Mesendoderm (in vitro differentiated cells): Measurements from ENCODE around the gene DNAJC11.

ENCODE experiments used
- DNase-seq: peaks from one replicate; pipeline ENCODE4 v3.0.0; 2013
- H2AK5ac ChIP-seq: 2 replicates; pipeline ENCODE4 v1.6.1; 2013; ENCODE audit warnings: low read length, inconsistent platforms
- H2BK120ac ChIP-seq: 2 replicates; pipeline ENCODE4 v1.6.1; 2013; ENCODE audit warnings: low read depth, mild to moderate bottlenecking, low read length, moderate library complexity, mixed read lengths
- H2BK15ac ChIP-seq: replicated peaks from 2 replicates; pipeline ENCODE4 v1.6.1; 2013; ENCODE audit warnings: low read depth, mild to moderate bottlenecking, moderate library complexity
- H2BK5ac ChIP-seq: 2 replicates; pipeline ENCODE4 v1.6.1; 2013; ENCODE audit warnings: low read length, inconsistent platforms
- H3K18ac ChIP-seq: 2 replicates; pipeline ENCODE4 v1.6.1; 2013; ENCODE audit warnings: mild to moderate bottlenecking, low read length, mixed read lengths
- H3K23ac ChIP-seq: one replicate; pipeline ENCODE4 v1.6.1; 2013; ENCODE audit warnings: low read length
- H3K27ac ChIP-seq: 2 replicates; pipeline ENCODE4 v1.5.1; 2013; ENCODE audit warnings: low read depth, mild to moderate bottlenecking, inconsistent platforms, low read length, moderate library complexity
- H3K27me3 ChIP-seq: 2 replicates; pipeline ENCODE4 v1.6.1; 2013; ENCODE audit warnings: low read length, control low read depth, mild to moderate bottlenecking, inconsistent platforms; ENCODE audit not compliant: insufficient read depth, poor library complexity
- H3K36me3 ChIP-seq: 2 replicates; pipeline ENCODE4 v1.6.1; 2013; ENCODE audit warnings: low read length, inconsistent platforms; ENCODE audit not compliant: control insufficient read depth, insufficient read depth
- H3K4ac ChIP-seq: one replicate; pipeline ENCODE4 v1.6.1; 2013; ENCODE audit warnings: low read depth, mild to moderate bottlenecking, low read length, moderate library complexity
- H3K4me1 ChIP-seq: 2 replicates; pipeline ENCODE4 v1.6.1; 2013; ENCODE audit warnings: low read depth, low read length, inconsistent platforms; ENCODE audit not compliant: control insufficient read depth
- H3K4me2 ChIP-seq: 2 replicates; pipeline ENCODE4 v1.6.1; 2013; ENCODE audit warnings: low read length
- H3K4me3 ChIP-seq: 2 replicates; pipeline ENCODE4 v1.5.1; 2013; ENCODE audit warnings: mild to moderate bottlenecking, low read length
- H3K56ac ChIP-seq: one replicate; pipeline ENCODE4 v1.6.1; 2013; ENCODE audit warnings: low read length
- H3K79me1 ChIP-seq: 2 replicates; pipeline ENCODE4 v1.6.1; 2013; ENCODE audit warnings: low read length, inconsistent platforms
- H3K79me2 ChIP-seq: 2 replicates; pipeline ENCODE4 v1.6.1; 2013; ENCODE audit warnings: mild to moderate bottlenecking, low read length; ENCODE audit not compliant: control insufficient read depth, insufficient read depth
- H3K9ac ChIP-seq: 2 replicates; pipeline ENCODE4 v1.6.1; 2013; ENCODE audit warnings: low read length, inconsistent platforms
- H4K5ac ChIP-seq: one replicate; pipeline ENCODE4 v1.6.1; 2013; ENCODE audit warnings: low read length
- H4K8ac ChIP-seq: one replicate; pipeline ENCODE4 v1.6.1; 2013; ENCODE audit warnings: low read depth, mild to moderate bottlenecking, control low read depth, low read length, moderate library complexity
- WGBS: extraction: QIAGEN DNeasy Blood & Tissue Kit; methylation state at CpG from one replicate; pipeline ENCODE4 v1.1.7; 2013; ENCODE audit warnings: low lambda C conversion rate, missing lambda C conversion rate; ENCODE audit not compliant: insufficient coverage; ENCODE audit errors: extremely low coverage; 5-methylcytosine and 5-hydroxymethylcytosine counted together

DNAJC11 gene

DNA sequence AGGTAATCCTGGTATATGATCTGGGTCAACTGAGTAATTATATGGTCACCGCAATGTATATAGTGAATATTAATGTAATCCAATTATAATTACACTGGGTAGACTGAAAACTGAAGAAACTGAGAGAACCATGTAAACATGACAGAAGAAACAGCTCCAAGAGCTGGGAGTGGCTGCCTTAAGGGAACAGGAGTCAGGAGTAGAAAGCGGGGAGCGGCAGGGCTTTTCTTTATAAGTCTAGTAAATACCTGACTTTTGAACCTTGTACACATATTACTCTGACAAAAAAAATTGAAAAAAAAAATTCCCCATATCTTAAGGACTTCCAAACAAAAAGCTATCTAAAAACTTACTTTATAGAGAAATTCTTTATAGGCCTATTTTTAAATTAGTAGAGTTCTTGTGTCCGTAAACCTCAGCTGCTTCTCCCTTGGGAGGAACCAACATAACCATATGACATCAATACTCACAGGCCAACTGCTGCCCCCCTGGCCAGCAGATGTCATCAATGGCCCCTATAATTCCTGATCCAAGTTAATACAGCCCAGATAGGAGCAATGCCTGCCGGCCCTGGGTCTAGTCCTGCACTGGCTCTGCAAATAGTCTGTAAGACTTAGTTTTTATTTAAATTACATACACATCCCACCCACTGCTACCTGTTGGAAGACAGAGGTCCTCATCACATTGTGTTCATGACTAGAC is 43.1 kb downstream of the DNAJC11 start:
- Histone ChIP-seq H3K79me1 (peaks cover 5% of the 10 kb centered on the region), H2BK120ac (no peak overlapping the region), H3K27me3 (no peaks in the 10 kb centered on the region), H3K23ac (no peak overlapping the region), H2BK5ac (no peak overlapping the region), H3K79me2 (no peaks in the 10 kb centered on the region), H3K4me2 (no peak overlapping the region), H2BK15ac (no peak overlapping the region), H3K27ac (no peak overlapping the region), H2AK5ac (no peak overlapping the region), H4K5ac (no peak overlapping the region), H3K18ac (no peak overlapping the region), H4K8ac (no peak overlapping the region), H3K9ac (no peak overlapping the region), H3K56ac (no peak overlapping the region), H3K4ac (no peak overlapping the region), H3K4me1 (no peaks in the 10 kb centered on the region), H3K4me3 (no peak overlapping the region), H3K36me3 (peaks cover 3% of the 10 kb centered on the region)
- no CpG with 5 or more reads among the region's 5 CpGs for WGBS
- DNase-seq = no peak

DNA sequence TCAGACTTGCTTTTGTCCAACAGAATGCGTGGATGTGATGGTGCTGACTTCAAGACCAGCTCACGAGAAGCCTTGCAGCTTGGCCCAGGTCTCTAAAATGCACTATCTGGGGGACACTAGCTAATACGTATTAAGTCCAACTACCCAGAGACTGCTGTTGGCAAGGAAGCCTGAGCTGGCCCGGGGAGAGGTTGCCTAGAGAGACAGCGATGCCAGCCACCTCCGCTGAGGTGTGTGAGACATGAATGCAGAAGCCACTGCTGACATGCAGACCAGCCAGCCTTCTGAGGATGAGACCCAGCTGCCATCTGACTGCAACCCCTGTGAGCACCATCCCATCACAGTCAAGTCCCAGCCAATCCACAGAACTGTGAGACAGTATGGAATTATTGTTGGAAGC is 44.5 kb downstream of the DNAJC11 start:
- DNase-seq = no peak
- Histone ChIP-seq H2BK120ac (no peak overlapping the region), H2AK5ac (no peak overlapping the region), H3K4me1 (no peaks in the 10 kb centered on the region), H4K5ac (no peak overlapping the region), H3K4me3 (no peak overlapping the region), H3K27ac (no peak overlapping the region), H3K18ac (no peak overlapping the region), H3K27me3 (no peaks in the 10 kb centered on the region), H2BK5ac (no peak overlapping the region), H2BK15ac (no peak overlapping the region), H3K23ac (no peak overlapping the region), H3K56ac (no peak overlapping the region), H3K4me2 (no peak overlapping the region), H3K79me2 (no peaks in the 10 kb centered on the region), H3K9ac (no peak overlapping the region), H3K4ac (no peak overlapping the region), H4K8ac (no peak overlapping the region), H3K79me1 (peaks cover 5% of the 10 kb centered on the region), H3K36me3 (peaks cover 3% of the 10 kb centered on the region)
- WGBS = no CpG with 5 or more reads among the region's 6 CpGs

DNA sequence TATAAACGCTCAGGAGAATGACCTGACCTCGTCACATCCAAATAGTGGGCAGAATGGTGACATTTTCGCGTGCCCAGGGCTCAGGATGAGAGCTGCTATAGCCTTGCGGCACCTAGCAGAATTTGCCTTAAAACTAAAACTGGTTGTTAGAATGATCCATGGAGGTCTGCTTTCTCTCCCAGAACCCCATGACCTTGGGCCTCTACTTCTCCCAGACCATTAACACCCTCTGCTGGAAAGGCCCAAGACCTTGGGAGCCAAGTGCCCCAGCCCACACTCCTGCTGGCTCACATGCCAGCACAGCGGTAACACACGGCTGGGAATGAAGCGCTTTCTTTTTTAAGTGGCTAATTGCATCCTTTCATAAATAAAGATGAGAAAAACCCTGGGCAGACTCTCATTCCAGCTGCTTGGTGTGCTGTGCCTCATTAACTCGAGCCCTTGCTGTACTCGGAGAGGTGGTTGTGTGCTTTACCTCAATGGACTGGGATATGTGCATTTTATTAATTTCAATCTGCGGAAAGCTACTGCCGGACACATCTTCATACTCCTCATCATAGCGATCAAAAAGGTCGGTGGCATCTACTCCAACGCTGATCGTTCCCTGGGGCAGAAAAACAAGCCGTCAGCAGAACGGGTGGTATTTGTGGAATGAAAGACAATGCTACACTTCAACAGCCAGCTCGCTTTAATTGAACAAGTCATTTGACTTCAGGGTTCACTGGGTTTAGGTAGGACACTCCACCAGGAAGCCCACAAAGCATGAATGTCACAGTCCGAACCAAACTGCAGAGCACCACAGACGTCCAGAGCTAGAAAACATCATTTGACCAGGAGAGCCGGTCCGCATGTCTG is 48.0 kb downstream of the DNAJC11 start:
- no CpG with 5 or more reads among the region's 23 CpGs for WGBS
- Histone ChIP-seq H2BK120ac (no peak overlapping the region), H2BK5ac (no peak overlapping the region), H4K8ac (no peak overlapping the region), H3K27me3 (no peaks in the 10 kb centered on the region), H3K4me3 (no peak overlapping the region), H3K18ac (no peak overlapping the region), H3K36me3 (peaks cover 7% of the 10 kb centered on the region), H3K79me2 (no peaks in the 10 kb centered on the region), H2BK15ac (no peak overlapping the region), H4K5ac (no peak overlapping the region), H2AK5ac (no peak overlapping the region), H3K9ac (no peak overlapping the region), H3K79me1 (peaks cover 2% of the 10 kb centered on the region), H3K23ac (no peak overlapping the region), H3K27ac (no peak overlapping the region), H3K4me2 (no peak overlapping the region), H3K56ac (no peak overlapping the region), H3K4ac (no peak overlapping the region), H3K4me1 (no peaks in the 10 kb centered on the region)
- DNase-seq = no peak

DNA sequence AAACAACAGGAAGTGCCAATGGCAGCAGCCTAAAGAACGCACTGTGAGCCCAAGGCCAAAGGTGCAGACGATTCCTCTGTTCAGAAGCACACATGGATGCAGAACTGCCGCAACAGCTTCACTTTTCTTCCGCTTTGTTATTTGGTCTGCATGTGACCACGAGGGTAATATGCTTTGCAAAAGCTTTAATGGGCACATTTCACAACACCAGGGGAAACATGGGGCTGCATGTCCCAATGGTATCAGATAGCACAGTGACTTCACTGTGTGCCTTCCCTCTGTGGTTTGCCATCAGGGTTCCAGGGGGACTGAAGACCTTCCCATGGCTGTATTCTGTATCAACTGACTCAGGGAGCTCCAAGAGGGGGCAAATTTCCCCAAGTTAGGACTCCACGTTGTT is 48.6 kb downstream of the DNAJC11 start:
- no peak overlapping the region for H2BK5ac ChIP-seq
- WGBS = no CpG with 5 or more reads among the region's 6 CpGs
- no peak overlapping the region for H3K9ac ChIP-seq
- no peak overlapping the region for H3K4ac ChIP-seq
- H3K56ac ChIP-seq = no peak overlapping the region
- no peak overlapping the region for H3K23ac ChIP-seq
- H3K27ac ChIP-seq = no peak overlapping the region
- DNase-seq = no peak
- H3K4me2 ChIP-seq = no peak overlapping the region
- H4K8ac ChIP-seq = no peak overlapping the region
- H3K27me3 ChIP-seq = no peaks in the 10 kb centered on the region
- H3K36me3 ChIP-seq = peaks cover 7% of the 10 kb centered on the region
- H2BK120ac ChIP-seq = no peak overlapping the region
- H3K4me1 ChIP-seq = no peaks in the 10 kb centered on the region
- H4K5ac ChIP-seq = no peak overlapping the region
- H2AK5ac ChIP-seq = no peak overlapping the region
- H3K18ac ChIP-seq = no peak overlapping the region
- peaks cover 2% of the 10 kb centered on the region for H3K79me1 ChIP-seq
- H3K4me3 ChIP-seq = no peak overlapping the region
- H2BK15ac ChIP-seq = no peak overlapping the region
- H3K79me2 ChIP-seq = no peaks in the 10 kb centered on the region

DNA sequence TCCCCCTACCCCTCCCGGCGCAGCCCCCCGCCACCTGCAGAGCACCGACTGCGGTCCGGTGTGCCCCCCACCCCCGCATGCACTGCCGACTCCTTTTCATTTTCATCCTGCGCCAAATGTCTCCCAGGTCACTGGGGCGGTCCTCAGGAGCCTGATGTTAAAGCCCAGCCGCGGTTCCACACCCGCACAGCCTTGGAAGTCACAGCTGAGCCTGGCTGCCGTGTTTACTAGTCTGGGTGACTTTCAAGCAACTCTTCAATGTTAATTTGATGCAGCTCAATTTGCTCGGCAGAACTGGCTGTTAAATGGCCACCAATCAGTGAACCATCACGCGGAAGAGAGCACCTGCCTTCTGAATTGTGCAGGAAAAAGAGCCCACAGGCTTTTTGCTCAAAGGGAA is 49.7 kb downstream of the DNAJC11 start:
- Histone ChIP-seq H3K18ac (no peak overlapping the region), H3K9ac (no peak overlapping the region), H3K4me1 (no peaks in the 10 kb centered on the region), H3K27ac (no peak overlapping the region), H2BK5ac (no peak overlapping the region), H3K56ac (no peak overlapping the region), H3K36me3 (peaks cover 7% of the 10 kb centered on the region), H2BK120ac (no peak overlapping the region), H3K79me2 (no peaks in the 10 kb centered on the region), H3K79me1 (no peaks in the 10 kb centered on the region), H4K8ac (no peak overlapping the region), H3K4ac (no peak overlapping the region), H3K4me2 (no peak overlapping the region), H3K27me3 (no peaks in the 10 kb centered on the region), H2BK15ac (no peak overlapping the region), H3K23ac (no peak overlapping the region), H2AK5ac (no peak overlapping the region), H3K4me3 (no peak overlapping the region), H4K5ac (no peak overlapping the region)
- WGBS = no CpG with 5 or more reads among the region's 17 CpGs
- no peak for DNase-seq
